Spleen (tissue), 3 donors: ENCODE results near the gene GRID2.

Source experiments
- POLR2A ChIP-seq, 3 donors: fragments of 450-650 bp; IDR thresholded peaks; one replicate each; pipeline ENCODE4 v1.5.1; 2017; ENCODE audit warnings: antibody characterized with exemption in 3 of 3, mild to moderate bottlenecking in 1 of 3
- POLR2AphosphoS5 ChIP-seq, 3 donors: sonication (generic); formaldehyde crosslinking; IDR thresholded peaks; one replicate each; pipeline ENCODE4 v1.5.1; 2017; ENCODE audit warnings: antibody characterized with exemption in 3 of 3

- TF ChIP-seq POLR2A (IDR thresholded peaks at IDR 0.05) (no peak), POLR2AphosphoS5 (IDR thresholded peaks at IDR 0.05) (no peak)
These were observed 560.3 kb downstream of the GRID2 start for GRCh38 chr4:92864096-92864495.
